Endothelial cell of hepatic sinusoid (primary cell): ENCODE data around the gene SCLT1.
"Not testable (repeated sequence)": the region's sequence is repeated elsewhere in the genome, so short reads cannot be mapped to it uniquely, and the experiment has no call there.

ENCODE experiments used
- in situ Hi-C: cut with HindIII; loops from 2 replicates; pipeline ENCODE4 v1.10.0; 2017; ENCODE audit warnings: low sequenced_read_pairs

The SCLT1 gene

DNA sequence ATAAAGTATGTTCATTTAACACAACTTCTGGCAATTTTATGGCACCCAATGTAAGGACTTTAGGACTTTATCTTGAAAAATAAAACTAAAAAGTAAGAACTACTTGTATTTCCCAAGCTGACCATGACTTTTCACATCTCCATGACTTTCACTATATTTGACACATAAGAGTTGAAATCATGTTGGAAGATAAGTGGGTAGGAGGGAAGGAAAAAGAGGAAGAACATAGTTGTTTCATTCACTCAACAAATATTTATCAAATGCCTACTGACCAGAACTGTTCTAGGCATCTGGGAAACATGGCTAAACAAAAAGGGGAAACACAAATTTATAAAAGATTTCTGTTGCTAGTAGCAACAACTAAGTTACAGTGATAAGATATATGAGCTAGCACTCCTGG is 16.0 kb downstream of the SCLT1 start:
- in situ Hi-C loops: no loop called here

DNA sequence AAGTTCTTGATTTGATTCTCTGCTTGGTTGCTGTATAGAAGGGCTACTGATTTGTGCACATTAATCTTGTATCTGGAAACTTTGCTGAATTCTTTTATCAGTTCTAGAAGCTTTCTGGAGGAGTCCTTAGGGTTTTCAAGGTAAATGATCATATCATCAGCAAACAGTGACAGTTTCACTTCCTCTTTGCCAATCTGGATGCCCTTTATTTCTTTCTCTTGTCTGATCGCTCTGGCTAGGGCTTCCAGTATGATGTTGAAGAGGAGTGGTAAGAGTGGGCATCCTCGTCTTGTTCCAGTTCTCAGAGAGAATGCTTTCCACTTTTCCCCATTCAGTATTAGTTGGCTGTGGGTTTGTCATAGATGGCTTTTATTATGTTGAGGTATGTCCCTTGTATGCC is 23.8 kb downstream of the SCLT1 start:
- in situ Hi-C loops: not testable (repeated sequence)

DNA sequence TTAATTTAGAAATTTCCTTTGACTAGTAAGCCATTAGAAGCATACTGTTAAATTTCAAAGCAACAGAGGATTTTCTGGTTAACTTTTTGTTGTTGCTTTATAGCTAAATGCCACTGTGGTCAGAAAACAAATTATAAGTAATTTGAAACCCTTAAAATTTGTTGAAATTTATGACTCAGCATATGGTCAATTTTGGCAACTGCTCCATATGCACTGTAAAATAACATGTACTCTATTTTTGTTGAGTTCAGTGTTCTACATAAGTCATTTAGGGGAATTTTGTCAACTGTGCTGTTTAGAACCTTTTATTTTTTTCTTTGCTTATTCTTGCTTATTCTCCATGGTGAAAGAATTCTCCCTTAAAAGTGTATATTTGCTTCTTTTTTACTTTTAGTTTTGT is 28.6 kb downstream of the SCLT1 start:
- in situ Hi-C loops: no loop called here

DNA sequence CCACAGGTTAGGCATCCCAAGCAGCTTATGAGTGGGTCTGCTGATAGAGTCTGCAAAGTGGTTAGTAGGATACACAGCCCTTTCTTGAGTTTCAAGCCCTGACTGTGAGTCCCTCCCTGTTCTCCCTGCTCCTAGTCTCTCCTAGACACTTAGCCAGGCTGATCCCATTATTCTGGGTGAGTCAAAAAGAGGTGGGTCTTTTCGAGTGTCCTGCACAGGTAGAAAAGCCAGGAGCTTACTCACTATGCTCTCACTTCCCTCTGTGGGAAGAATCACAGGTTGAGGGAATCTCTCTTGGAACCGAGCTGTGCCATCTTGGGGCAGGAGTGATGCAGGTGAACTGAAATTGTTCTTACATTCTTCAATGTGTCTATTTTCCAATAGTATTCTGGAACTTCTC is 29.7 kb downstream of the SCLT1 start:
- in situ Hi-C loops: no loop called here

DNA sequence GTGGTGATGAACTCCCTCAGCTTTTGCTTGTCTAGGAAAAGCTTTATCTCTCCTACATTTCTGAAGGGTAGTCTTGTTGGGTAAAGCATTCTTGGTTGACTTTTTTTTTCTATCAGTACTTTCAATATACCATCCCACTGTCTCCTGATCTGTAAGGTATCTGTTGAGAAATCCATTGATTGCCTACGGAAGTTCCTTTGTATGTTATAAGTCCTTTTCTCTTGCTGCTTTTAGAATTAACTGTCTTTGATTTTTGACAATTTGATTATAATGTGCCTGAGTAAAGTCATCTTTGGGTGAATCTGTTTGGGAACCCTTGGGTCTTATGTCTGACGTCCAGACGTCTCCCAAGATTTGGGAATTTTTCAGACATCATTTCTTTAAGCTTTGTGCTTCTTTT is 30.8 kb downstream of the SCLT1 start:
- in situ Hi-C loops: no loop called here

DNA sequence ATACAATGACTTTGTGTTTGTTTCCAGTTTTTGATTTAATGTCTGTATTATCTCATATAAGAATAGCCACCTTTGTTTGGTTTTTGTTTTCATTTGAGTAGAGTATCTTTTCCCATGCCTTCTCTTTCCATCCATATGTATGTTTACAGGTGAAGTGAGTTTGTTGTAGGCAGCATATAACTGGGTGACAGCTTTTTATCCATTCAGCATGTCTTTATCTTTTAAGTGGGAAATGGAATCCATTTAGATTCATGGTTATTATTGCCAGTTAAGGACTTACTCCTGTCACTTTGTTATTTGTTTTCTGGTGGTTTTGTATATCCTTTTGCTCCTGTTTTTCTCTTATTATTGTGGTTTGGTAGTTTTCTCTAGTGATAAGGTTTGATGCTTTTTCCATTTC is 34.3 kb downstream of the SCLT1 start:
- in situ Hi-C loops: no loop called here

DNA sequence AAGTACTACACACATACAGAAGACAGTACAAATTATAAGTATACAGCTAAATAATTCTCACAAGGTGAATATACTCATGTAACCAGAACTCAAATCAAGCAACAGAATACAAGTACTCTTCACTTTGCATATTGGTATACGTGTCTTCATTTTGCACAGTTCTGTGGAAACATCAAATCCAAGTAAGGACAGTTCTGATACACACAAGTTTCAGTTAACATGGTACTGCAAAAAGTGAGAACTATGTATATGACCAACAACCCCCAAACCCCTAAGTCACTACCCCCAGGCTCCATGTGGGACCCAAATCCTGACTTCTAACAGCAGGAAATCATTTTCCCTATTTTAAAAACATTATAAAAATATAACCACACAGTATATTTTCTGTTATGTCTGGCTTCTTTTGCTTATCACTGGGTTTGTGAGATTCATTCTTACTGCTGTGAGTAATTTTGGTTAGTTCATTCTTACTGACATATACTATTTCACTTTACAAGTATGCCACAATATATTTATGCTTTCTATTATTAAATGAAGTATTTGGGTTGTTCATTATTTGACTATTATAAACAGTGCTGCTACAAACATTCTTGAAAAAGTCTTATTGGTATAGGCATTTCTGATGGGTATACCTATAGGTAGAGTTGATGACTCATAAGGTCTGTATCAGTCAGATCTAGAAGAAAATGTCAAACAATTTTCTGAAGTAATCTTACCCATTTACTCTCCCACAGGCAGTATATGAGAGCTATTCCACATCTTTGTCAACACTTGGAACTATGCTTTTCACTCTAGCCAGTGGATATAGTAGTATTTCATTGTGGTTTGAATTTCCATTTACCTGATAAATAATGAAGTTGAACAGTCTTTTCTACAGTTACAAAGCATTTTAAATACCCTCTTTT is 47.0 kb downstream of the SCLT1 start:
- in situ Hi-C loops: no loop called here

DNA sequence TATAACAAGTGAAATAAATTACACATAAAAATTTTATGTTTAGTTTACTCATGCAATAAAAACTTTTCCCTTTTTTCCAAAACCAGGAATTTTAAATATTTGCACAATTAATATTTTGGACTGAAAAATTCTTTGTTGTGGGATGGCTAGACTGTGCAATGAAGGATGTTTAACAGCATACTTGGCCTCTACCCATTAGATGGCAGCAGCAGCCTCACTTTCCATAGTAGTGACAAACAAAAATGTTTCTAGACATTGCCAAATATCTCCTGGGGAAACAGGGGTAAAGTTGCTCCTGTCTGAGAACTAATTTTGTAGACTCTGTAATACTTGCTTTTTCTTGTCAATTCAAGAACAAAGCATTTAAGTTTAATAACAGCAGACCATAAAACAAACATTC is 49.8 kb downstream of the SCLT1 start:
- in situ Hi-C loops: no loop called here

DNA sequence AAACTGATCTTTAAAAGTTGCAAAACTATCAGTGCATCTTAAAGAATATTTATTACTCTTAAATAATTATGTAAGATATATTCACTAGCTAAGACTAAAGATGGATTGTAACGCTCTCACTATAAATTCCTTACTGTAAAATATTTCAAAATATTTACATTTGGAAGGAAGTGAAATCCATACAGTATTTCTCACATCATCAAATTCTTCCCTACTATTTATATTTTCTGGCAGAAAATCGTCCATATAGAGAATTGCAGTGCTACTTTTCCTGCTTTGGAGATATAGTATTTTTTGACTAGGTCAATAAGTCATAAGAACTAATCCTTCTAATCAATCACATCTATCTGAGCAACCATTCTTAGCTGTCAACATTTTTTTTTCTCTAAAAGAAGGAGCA is 52.9 kb downstream of the SCLT1 start:
- in situ Hi-C loops: no loop called here

DNA sequence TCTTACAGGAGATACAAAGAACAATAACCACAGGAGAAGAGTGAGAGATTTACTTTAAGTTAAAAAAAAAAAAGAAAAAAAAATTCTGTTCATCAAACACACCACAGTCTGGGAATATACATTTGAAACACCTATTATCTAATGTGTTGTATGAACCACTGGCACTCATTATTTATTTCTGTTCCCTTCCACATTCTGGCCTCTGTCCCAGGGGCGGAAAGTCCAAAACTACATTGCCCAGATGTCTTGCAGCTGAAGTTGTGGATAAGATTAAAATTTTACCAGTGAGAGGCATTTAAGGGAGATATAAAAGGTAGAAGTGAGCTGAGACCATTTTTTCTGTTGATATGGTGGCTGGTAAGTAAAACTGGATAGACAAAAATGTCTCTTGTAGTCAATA is 56.2 kb downstream of the SCLT1 start:
- in situ Hi-C loops: no loop called here

DNA sequence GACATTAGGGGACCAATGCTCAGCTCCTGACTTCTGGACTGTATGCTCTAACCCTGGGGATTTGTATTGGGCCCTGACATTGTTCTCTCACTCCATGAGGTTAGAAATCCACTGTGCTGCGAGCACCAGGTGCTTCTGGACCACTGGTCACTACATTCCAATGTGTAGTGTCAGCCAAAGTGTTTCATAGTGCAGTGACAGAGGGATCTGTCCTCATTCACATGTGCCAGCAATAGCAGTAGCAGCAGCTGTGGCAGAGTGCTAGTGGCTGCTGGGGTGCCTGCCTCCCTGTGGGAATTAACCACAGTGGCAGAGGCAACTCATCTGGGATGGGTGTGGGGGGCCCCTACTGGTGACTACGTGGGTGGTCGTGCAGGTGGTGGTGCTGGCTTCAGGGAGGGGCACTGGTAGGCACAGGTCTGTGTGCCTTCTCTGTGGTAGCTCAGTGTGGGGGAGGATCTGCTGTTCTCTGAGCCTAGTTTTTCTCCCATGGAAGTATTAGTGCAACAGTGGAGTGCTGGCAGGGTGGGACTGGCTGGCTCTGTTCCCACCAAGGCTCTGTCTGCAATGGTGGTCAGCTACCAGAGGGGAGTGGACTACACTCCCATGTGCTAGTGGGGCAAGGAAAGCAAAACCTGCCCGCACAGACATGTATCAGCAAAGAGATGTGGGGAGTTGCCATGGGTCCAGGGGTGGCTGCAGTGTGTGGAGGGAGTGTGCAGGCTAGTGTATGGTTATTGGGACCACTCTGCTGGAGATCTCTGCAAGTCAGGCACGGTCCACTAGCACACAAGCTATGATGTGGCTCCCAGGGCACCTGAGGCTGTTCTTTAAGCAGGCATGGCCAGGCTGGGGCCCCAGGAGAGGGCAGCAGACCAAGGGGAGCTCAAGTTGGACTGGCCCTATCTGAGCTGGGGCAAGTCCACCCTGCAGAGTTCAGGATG is 78.5 kb downstream of the SCLT1 start:
- in situ Hi-C loops: no loop called here

DNA sequence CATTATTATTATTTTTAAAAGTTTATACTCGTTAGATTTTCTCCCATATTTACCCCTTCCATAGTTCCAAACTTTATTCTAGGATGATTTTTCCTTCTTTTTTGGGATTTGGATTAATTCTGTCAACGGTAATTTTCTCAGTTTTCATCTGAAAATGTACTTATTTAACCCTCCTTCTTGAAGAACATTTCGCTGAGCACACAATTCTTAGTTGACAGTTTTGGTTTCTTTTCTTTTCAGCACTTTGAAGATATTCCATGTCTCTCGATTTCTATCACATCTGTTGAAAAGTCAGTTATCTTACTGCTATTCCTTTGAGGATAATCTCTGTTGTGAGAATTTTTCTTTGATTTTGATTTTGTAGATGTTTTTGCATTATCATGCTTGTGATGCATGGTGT is 85.2 kb downstream of the SCLT1 start:
- in situ Hi-C loops: no loop called here

DNA sequence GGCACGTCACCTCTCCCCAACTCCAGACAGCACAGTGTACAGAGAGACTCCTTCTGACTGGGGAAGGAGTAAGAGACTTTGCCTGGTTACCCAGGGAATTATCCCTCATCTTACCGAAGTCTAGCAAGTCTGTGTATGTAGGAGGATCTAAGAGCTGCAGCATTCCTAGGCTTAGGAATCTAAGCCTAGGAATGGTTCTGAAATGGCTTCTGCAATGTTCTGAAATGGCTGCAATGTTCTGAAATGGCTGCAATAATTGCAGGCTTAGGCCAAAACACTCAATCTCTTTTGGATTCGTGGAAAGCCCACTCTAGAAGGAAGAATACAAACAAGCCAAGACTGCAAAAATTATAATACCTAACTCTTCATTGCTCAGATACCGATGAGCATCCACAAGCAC is 106.4 kb downstream of the SCLT1 start:
- in situ Hi-C loops: no loop called here

DNA sequence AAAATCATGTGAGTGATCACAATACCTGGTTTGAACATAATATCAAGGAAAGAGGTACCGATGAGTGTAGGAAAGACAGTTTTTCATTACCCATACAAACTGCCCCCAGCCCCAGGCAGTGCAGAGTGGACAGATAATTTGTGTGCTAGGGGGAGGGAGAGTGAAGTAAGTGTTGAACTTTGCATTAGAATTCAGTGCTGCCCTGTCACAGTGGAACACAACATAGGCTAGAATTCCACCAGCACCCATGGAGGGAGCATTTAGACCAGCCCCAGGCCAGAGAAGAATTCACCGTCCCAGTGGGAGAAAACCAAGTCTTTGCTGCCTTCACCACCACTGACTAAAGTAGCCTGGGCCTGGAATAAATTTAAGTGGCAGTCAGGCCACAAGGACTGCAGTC is 107.3 kb downstream of the SCLT1 start:
- in situ Hi-C loops: no loop called here

DNA sequence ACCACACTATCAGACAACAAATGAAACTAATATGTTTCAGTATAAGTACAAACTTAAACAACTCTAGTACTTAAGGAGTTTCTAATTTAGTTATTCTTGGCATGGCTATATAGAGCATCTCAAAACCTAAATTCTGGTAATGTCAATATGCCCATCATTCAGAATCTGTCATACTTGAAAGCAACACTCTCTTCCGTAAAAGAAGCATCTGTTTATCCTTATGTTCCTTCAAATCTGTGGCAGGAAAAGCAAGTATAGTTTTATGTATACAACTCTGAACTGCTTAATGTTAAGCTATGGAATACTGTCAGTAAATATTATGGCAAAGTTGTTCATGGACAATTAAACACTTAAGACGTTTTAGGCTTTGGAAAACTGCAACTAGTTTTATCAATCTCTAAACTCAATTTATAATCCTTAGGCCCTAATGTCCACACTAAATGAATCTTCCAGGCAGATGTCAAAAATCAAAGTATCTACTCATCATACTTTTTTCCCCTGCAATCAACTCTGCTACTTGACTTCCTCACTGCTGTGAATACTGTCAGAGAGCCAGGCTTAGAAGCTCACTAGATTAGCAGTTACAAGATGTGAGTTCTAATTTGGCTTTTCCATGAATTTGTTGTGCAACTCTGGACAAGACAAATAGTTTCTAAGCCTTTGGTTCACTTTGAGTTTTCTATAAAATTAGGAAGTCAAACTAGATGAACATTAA is 109.4 kb downstream of the SCLT1 start:
- in situ Hi-C loops: no loop called here

DNA sequence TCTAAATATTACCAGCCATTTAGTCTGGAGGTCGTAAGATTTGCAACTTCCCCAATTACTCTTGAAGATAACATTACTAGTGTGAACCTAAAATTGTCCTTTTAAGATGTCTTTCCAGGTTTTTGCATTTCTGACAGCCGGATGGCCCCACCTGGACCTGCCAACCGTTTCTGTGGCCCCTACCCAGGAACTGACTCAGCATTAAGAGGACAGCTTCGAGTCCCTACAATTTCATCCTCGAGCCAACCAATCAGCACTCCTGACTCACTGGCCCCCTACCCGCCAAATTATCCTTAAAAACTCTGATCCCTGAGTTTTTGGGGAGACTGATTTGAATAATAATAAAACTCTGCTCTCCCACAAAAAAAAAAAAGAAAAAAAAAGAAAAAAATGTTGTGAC is 112.0 kb downstream of the SCLT1 start:
- in situ Hi-C loops: no loop called here

DNA sequence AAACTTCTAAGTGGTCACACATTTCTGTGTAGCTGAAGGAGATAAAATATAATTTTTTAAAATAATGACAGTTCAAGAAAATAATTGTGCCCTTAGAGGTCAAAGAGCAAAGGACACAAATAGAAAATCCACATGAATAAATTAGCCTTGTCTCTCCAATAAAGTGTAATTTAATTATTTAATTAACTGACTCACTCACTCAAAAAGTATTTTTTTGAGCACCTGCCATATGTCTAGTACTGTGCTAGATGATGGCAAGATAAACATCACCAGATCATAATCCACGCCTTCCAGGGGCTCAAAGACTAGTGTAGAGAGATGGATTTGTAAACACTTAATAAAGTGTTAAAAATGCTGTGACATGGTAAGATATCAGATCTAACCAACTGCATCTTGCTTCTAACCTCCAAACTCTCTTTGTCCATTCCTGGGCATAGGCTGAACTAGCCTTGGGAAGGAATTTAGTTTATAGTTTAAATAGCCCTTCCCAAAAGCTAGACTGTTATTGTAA is 112.5 kb downstream of the SCLT1 start:
- in situ Hi-C loops: no loop called here

DNA sequence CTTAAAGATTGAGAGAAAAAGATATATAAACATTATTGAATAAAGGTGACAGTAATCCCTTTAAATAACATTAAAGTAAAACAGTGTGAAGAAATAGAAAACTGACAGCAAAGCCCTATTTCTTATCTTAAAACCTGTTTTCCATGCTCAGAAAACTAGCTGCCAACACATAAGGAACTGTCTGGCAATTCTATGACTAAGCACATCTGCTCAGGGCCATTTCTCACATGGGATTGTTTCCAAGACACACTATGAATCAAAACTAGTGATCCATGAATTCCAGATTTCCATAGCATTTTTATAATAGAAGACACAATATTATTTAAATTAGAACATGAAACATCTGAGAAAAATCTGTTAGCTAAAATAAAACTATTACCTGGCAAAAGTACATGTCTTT is 113.4 kb downstream of the SCLT1 start:
- in situ Hi-C loops: no loop called here

DNA sequence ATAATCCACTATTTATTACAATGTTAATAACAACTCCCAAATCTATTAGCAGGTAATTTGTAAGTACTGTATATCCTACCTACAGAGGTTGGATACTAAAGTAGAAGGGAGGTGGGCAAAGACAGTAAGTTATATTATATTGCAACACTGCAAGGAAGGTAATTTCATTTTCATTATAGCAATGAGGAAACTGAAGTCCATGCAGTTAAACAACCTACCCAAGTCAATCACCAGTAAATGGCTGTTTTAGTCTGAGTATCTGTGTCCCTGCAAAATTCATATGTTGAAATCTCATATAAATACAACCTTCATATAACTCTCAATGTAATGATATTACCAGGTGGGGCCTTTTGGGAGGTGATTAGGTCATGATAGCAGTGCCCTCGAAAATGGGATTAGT is 114.4 kb downstream of the SCLT1 start:
- in situ Hi-C loops: no loop called here

DNA sequence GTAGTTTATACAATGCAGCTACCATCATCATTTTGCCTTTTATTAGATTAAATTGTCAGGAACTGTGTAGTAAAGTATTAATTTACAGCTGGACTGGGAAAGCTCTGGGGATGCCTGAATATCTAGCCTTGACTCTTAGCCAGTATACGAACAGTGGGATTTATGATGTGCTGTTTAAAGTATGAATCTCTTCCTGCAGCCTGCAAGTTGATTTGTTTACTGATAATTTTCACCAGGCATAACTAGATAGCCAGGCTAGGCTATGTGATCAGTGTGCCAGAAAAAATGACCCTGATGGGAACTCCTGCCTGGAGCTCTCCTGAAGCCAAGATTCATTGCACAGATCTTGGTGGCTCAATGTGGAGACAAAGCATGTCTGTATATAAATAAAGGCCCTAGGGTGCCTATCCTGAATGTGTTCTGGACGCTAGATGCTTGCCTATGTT is 119.2 kb downstream of the SCLT1 start:
- in situ Hi-C loops: no loop called here

DNA sequence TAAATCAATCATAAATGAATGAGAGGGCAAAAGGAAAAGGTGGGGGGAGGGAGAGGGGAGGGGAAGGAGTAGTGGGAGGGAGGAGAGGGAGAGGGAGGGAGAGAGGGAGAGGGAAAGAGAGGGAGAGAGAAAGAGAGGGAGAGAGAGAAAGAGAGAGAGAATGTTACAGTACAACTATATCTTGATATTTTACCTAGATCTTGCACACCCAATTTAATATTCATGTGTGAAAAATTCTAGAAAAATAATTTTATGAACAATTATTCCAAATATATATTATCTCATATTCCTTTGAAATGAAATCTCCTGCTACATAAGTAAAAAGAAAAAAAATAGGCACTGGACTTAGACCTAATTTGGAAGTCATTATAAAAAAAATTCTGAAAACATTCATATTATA is 120.0 kb downstream of the SCLT1 start:
- in situ Hi-C loops: no loop called here
